Measurements from ENCODE around the gene GNAT3.

GNAT3 gene

GRCh38 chr7:80460857-80461256 lies 51.0 kb downstream of the GNAT3 start:
- no peak for DNase-seq

GRCh38 chr7:80459776-80460510 lies 51.9 kb downstream of the GNAT3 start:
- no peak for DNase-seq

GRCh38 chr7:80458822-80459725 lies 52.8 kb downstream of the GNAT3 start:
- DNase-seq: no peak

- DNase-seq: no peak
Observed at GRCh38 chr7:80453699-80454340, 58.0 kb downstream of the GNAT3 start.

GRCh38 chr7:80450621-80451308 lies 61.1 kb downstream of the GNAT3 start:
- DNase-seq: no peak

GRCh38 chr7:80449836-80450235 lies 62.0 kb downstream of the GNAT3 start:
- DNase-seq: no peak

GRCh38 chr7:80445351-80445750 lies 66.5 kb downstream of the GNAT3 start:
- no peak for DNase-seq

GRCh38 chr7:80444811-80445210 lies 67.1 kb downstream of the GNAT3 start:
- no peak for DNase-seq

- DNase-seq: no peak
Observed at GRCh38 chr7:80443325-80443724, 68.5 kb downstream of the GNAT3 start.

- no peak for DNase-seq
Observed at GRCh38 chr7:80440883-80441282, 71.0 kb downstream of the GNAT3 start.

- no peak for DNase-seq
Observed at GRCh38 chr7:80439894-80440821, 71.7 kb downstream of the GNAT3 start.

- no peak for DNase-seq
Observed at GRCh38 chr7:80435521-80435920, 76.3 kb downstream of the GNAT3 start.

- DNase-seq: no peak
Observed at GRCh38 chr7:80434047-80434446, 77.8 kb downstream of the GNAT3 start.

GRCh38 chr7:80432166-80432565 lies 79.7 kb downstream of the GNAT3 start:
- no peak for DNase-seq

GRCh38 chr7:80429181-80429580 lies 82.7 kb downstream of the GNAT3 start:
- no peak for DNase-seq

- DNase-seq: no peak
Observed at GRCh38 chr7:80428161-80429054, 83.5 kb downstream of the GNAT3 start.

GRCh38 chr7:80427218-80427617 lies 84.6 kb downstream of the GNAT3 start:
- no peak for DNase-seq

- no peak for DNase-seq
Observed at GRCh38 chr7:80420876-80421275, 91.0 kb downstream of the GNAT3 start.

- DNase-seq: no peak
Observed at GRCh38 chr7:80417211-80417793, 94.6 kb downstream of the GNAT3 start.

- DNase-seq: no peak
Observed at GRCh38 chr7:80415522-80415921, 96.3 kb downstream of the GNAT3 start.

All from effector CD8-positive, alpha-beta T cell (primary cell).